HAP-1 (cell line): Measurements from ENCODE around the gene RAD18.

Experiments used
- DNase-seq, 2 experiments: peaks; one replicate each; pipeline ENCODE4 v3.0.0-alpha.2; 2016 to 2020; ENCODE audit warnings: low spot score in 2 of 2
- H3K27me3 ChIP-seq: fragments of 250-450 bp; sonication (Bioruptor Pico); 2 replicates; pipeline ENCODE4 v1.5.1; 2020; ENCODE audit warnings: low read depth, mild to moderate bottlenecking, moderate library complexity
- H3K36me3 ChIP-seq: fragments of 250-450 bp; sonication (Bioruptor Pico); replicated peaks from 2 replicates; pipeline ENCODE4 v1.5.1; 2020; ENCODE audit warnings: mild to moderate bottlenecking
- H3K4me1 ChIP-seq: fragments of 250-450 bp; sonication (Bioruptor Pico); 2 replicates; pipeline ENCODE4 v1.5.1; 2020; ENCODE audit warnings: mild to moderate bottlenecking
- H3K4me3 ChIP-seq: fragments of 250-450 bp; sonication (Bioruptor Pico); 2 replicates; pipeline ENCODE4 v1.5.1; 2020; ENCODE audit warnings: mild to moderate bottlenecking, moderate library complexity
- H3K9me3 ChIP-seq: fragments of 250-450 bp; sonication (Bioruptor Pico); 2 replicates; pipeline ENCODE4 v1.5.1; 2020; ENCODE audit warnings: mild to moderate bottlenecking, moderate library complexity
- in situ Hi-C: fragments of 300-500 bp; cut with MboI; formaldehyde crosslinking; loops from 3 replicates; pipeline ENCODE4 v1.14.3; 2020; ENCODE audit warnings: low sequenced_read_pairs, inconsistent platforms, mixed read lengths

Gene RAD18

GRCh38 chr3:8966150-8966819, 3.0 kb upstream of the RAD18 start:
- DNase-seq: no peak
- in situ Hi-C loops: no loop called here
- H3K9me3 ChIP-seq: no peaks in the 10 kb centered on the region
- H3K4me3 ChIP-seq: no peak overlapping the region
- peaks cover 15% of the 10 kb centered on the region for H3K27me3 ChIP-seq
- H3K4me1 ChIP-seq: peaks cover 2% of the 10 kb centered on the region; the same call in 1 of the 2 replicates
- H3K36me3 ChIP-seq: no peaks in the 10 kb centered on the region

GRCh38 chr3:8964436-8965370, 1.4 kb upstream of the RAD18 start:
- in situ Hi-C loops: no loop called here
- Histone ChIP-seq H3K27me3 (peaks cover 15% of the 10 kb centered on the region), H3K4me1 (peaks cover 2% of the 10 kb centered on the region; the same call in 1 of the 2 replicates), H3K9me3 (no peaks in the 10 kb centered on the region), H3K4me3 (no peak overlapping the region), H3K36me3 (no peaks in the 10 kb centered on the region)
- no peak for DNase-seq

GRCh38 chr3:8962226-8962861, 928 bp downstream of the RAD18 start:
- DNase-seq: no peak
- Histone ChIP-seq H3K9me3 (no peaks in the 10 kb centered on the region), H3K36me3 (peaks cover 9% of the 10 kb centered on the region; the same call in 1 of the 2 replicates), H3K27me3 (no peaks in the 10 kb centered on the region), H3K4me3 (peak overlapping the region; percentile 79), H3K4me1 (peaks cover 5% of the 10 kb centered on the region; the same call in 1 of the 2 replicates)
- in situ Hi-C loops: no loop called here

GRCh38 chr3:8959668-8960067, 3.6 kb downstream of the RAD18 start:
- no peaks in the 10 kb centered on the region for H3K27me3 ChIP-seq
- no peak overlapping the region for H3K4me3 ChIP-seq
- H3K9me3 ChIP-seq: no peaks in the 10 kb centered on the region
- in situ Hi-C loops: no loop called here
- peaks cover 5% of the 10 kb centered on the region; the same call in 1 of the 2 replicates for H3K4me1 ChIP-seq
- DNase-seq: no peak
- peaks cover 23% of the 10 kb centered on the region for H3K36me3 ChIP-seq

- no peak overlapping the region for H3K4me3 ChIP-seq
- no peaks in the 10 kb centered on the region for H3K9me3 ChIP-seq
- peaks cover 28% of the 10 kb centered on the region for H3K36me3 ChIP-seq
- no peaks in the 10 kb centered on the region for H3K27me3 ChIP-seq
- no peak for DNase-seq
- in situ Hi-C loops: no loop called here
- peaks cover 2% of the 10 kb centered on the region; the same call in 1 of the 2 replicates for H3K4me1 ChIP-seq
Measured at GRCh38 chr3:8954938-8955763, 8.1 kb downstream of the RAD18 start.

GRCh38 chr3:8953313-8953712, 10.0 kb downstream of the RAD18 start:
- no peaks in the 10 kb centered on the region for H3K4me1 ChIP-seq
- peaks cover 25% of the 10 kb centered on the region for H3K36me3 ChIP-seq
- no peak overlapping the region for H3K4me3 ChIP-seq
- in situ Hi-C loops: no loop called here
- no peaks in the 10 kb centered on the region for H3K27me3 ChIP-seq
- DNase-seq: no peak
- H3K9me3 ChIP-seq: no peaks in the 10 kb centered on the region

- H3K4me3 ChIP-seq: no peak overlapping the region
- in situ Hi-C loops: no loop called here
- peaks cover 25% of the 10 kb centered on the region for H3K36me3 ChIP-seq
- H3K4me1 ChIP-seq: no peaks in the 10 kb centered on the region
- H3K27me3 ChIP-seq: no peaks in the 10 kb centered on the region
- no peak for DNase-seq
- H3K9me3 ChIP-seq: no peaks in the 10 kb centered on the region
Measured at GRCh38 chr3:8952130-8952529, 11.1 kb downstream of the RAD18 start.

GRCh38 chr3:8945890-8946600, 17.2 kb downstream of the RAD18 start:
- in situ Hi-C loops: no loop called here
- H3K36me3 ChIP-seq: peaks cover 59% of the 10 kb centered on the region
- H3K4me1 ChIP-seq: no peaks in the 10 kb centered on the region
- H3K27me3 ChIP-seq: no peaks in the 10 kb centered on the region
- H3K4me3 ChIP-seq: no peak overlapping the region
- 0 out of 2 replicates have a peak, but pooled peaks cover 3% of the 10 kb centered on the region for H3K9me3 ChIP-seq
- DNase-seq: no peak

GRCh38 chr3:8942746-8943488, 20.4 kb downstream of the RAD18 start:
- no peaks in the 10 kb centered on the region for H3K27me3 ChIP-seq
- in situ Hi-C loops: no loop called here
- 0 out of 2 replicates have a peak, but pooled peaks cover 3% of the 10 kb centered on the region for H3K9me3 ChIP-seq
- DNase-seq: no peak
- H3K4me1 ChIP-seq: no peaks in the 10 kb centered on the region
- H3K4me3 ChIP-seq: no peak overlapping the region
- H3K36me3 ChIP-seq: peaks cover 71% of the 10 kb centered on the region

GRCh38 chr3:8942115-8942514, 21.2 kb downstream of the RAD18 start:
- Histone ChIP-seq H3K4me1 (no peaks in the 10 kb centered on the region), H3K9me3 (0 out of 2 replicates have a peak, but pooled peaks cover 3% of the 10 kb centered on the region), H3K4me3 (no peak overlapping the region), H3K36me3 (peaks cover 70% of the 10 kb centered on the region), H3K27me3 (no peaks in the 10 kb centered on the region)
- in situ Hi-C loops: no loop called here
- DNase-seq: no peak

- no peaks in the 10 kb centered on the region for H3K9me3 ChIP-seq
- in situ Hi-C loops: no loop called here
- H3K36me3 ChIP-seq: peaks cover 46% of the 10 kb centered on the region
- H3K4me3 ChIP-seq: no peak overlapping the region
- H3K4me1 ChIP-seq: no peaks in the 10 kb centered on the region
- DNase-seq: no peak
- H3K27me3 ChIP-seq: no peaks in the 10 kb centered on the region
Measured at GRCh38 chr3:8938021-8938420, 25.3 kb downstream of the RAD18 start.
